ENCODE measurements around the gene ASTL.

The ASTL gene

DNA sequence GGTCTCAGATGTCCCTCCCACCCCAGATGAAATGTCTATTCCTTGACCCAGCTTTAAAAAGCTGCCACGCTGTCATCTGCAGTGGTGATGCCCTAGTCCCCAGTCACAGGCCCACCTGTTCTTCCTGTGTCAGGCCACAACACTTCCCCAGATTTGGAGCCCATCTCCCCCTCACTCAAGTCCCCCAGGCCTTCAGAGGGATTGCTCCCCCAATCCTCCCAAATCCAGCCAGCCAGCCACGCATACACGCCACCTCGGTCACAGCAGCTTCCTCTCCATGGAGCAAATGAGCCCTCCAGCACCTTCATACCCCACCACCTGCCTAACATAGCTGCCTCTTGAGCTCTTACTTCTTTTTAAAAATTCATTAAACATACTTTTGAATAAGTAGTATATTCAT, 7.8 kb downstream of the ASTL start:
- no peak for DNase-seq (ENCODE audit: low read depth)
- TF ChIP-seq, protein P1, sequence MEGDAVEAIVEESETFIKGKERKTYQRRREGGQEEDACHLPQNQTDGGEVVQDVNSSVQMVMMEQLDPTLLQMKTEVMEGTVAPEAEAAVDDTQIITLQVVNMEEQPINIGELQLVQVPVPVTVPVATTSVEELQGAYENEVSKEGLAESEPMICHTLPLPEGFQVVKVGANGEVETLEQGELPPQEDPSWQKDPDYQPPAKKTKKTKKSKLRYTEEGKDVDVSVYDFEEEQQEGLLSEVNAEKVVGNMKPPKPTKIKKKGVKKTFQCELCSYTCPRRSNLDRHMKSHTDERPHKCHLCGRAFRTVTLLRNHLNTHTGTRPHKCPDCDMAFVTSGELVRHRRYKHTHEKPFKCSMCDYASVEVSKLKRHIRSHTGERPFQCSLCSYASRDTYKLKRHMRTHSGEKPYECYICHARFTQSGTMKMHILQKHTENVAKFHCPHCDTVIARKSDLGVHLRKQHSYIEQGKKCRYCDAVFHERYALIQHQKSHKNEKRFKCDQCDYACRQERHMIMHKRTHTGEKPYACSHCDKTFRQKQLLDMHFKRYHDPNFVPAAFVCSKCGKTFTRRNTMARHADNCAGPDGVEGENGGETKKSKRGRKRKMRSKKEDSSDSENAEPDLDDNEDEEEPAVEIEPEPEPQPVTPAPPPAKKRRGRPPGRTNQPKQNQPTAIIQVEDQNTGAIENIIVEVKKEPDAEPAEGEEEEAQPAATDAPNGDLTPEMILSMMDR (IDR thresholded peaks at IDR 0.05; ENCODE audit: control insufficient read depth, insufficient read depth, low read depth, low read length, missing control alignments) = no peak
- H3K4me3 ChIP-seq (ENCODE audit: control insufficient read depth, low read depth, low read length) = no peak overlapping the region

DNA sequence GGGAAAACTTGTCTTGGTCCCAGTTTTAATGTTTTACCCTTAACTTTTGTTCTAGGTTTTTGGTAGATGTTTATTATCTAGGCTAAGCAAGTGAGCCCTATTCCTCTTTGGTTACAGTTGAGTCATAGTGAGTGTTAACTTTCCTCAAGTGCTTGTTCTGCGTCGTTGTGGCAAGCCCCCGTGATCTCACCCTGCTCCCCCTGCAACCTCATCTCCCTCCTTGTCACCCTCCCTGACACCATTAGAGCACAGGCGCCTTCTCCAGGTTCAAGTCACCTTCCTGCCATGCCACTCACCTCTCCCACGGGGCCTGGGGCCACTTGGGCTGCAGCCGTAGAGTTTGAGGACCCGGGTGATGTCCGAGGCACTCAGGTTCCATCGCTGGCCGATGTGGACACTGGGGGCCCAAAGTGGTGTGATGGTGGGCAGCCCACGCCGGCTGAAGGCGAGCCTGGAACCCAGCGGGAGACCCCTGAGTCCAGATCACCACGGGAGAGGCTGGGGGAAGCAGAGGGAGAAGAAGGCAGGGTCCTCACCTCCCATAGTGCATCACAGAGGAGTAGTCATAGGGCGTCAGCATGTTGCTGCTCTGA, 8.7 kb downstream of the ASTL start:
- H3K4me3 ChIP-seq (ENCODE audit: control insufficient read depth, low read depth, low read length) = no peak overlapping the region
- TF ChIP-seq, protein P1 (IDR thresholded peaks at IDR 0.05; ENCODE audit: control insufficient read depth, insufficient read depth, low read depth, low read length, missing control alignments) = no peak
- no peak for DNase-seq (ENCODE audit: low read depth)

DNA sequence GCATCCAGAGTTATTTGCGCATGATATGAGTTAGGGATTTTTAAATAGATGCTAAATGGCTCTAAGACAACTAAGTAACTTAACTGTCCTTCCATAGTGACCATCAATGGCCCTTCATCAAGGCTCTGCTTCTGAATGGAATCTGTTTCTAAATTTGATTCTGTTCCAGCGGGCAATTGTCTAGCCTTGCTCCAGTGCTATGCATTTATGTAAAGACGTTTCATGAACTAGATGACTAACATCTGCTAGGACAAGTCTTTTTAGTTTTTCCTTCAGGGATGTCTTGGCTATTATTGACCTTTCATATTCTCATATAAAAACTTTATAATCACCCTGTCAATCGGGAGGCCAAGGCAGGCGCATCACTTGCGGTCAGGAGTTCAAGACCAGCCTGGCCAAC, 9.8 kb downstream of the ASTL start:
- H3K4me3 ChIP-seq (ENCODE audit: control insufficient read depth, low read depth, low read length) = no peak overlapping the region
- DNase-seq (ENCODE audit: low read depth) = no peak
- TF ChIP-seq, protein P1 (IDR thresholded peaks at IDR 0.05; ENCODE audit: control insufficient read depth, insufficient read depth, low read depth, low read length, missing control alignments) = no peak

DNA sequence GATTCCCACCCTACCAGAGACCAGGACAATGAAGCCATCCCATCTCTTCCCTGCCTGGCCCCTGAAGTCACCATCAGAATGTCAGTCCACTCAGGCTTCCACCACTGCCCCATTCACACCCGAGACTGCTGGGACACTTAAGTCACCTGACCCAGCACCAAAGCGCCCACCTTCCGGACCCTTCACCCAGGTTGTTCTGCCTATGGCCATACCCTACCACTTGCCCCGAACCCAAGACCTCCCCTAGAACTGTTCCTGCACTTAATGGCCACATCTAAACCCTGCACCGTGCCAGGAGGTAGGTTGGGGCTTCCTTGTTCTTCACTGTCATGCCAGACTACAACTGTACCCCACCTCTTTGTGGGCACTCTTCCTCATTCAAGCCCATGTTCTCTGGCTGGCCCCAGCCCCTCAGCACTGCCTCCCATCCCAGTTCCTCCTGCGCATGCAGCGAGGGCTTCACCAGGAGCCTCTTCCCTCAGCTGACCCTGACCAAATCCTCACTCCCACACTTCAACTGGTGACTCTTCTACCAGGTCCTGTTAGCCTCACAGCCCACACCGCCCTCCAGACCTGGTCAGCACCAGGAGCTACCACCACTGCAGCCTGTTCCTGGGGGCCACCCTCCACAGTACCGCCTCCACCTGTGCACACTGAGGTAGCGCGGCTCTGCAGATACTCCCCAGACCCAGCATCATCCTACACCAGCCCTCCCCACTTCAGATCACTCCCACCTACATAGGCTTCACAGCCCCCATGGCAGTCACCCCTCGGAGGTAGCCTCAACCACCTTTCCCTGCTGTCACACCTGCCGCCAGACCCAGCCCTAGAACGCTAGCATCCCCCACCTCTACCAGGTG, 13.7 kb downstream of the ASTL start:
- TF ChIP-seq, protein P1 (IDR thresholded peaks at IDR 0.05; ENCODE audit: control insufficient read depth, insufficient read depth, low read depth, low read length, missing control alignments) = no peak
- no peak for DNase-seq (ENCODE audit: low read depth)
- no peak overlapping the region for H3K4me3 ChIP-seq (ENCODE audit: control insufficient read depth, low read depth, low read length)

DNA sequence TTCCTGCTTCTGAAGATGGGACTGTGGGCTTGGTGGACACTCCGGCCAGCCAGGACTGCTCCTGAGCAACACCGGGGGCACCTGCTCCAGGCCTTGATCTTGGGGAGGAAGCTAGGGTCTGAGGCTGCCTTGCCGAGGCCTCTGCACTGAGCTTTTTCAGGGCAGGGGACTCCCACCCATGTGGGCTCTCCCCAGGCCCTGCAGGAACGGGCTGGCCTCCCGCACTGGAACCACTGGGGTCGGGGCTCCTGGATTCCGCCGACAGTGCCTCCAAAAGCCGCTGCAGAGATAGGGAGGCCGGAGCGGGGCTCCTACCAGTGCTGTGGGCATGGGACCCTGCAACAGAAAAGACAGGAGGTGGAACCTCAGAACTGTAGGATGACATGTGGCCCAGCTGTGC, 14.4 kb downstream of the ASTL start:
- H3K4me3 ChIP-seq (ENCODE audit: control insufficient read depth, low read depth, low read length) = no peak overlapping the region
- no peak for DNase-seq (ENCODE audit: low read depth)
- TF ChIP-seq, protein P1 (IDR thresholded peaks at IDR 0.05; ENCODE audit: control insufficient read depth, insufficient read depth, low read depth, low read length, missing control alignments) = no peak

DNA sequence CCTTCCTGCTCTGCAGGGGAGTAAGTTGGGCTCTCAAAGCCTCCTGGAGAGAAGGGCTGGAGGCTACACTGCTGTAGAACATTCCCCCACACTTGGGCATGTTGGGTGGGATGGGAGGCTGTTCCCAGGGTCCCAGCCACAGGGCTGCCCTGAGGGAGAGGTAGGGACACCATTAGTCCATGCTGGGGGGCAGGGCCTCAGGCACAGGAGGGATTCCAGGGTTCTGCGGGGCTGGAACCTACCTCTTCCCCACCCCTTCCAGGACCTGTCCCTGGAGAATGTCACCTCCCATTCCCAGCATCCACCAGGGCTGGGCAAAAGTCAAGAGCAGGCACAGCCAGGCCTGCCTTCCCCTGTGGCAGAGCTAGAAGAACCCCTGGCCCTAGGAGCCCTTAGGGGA, 15.0 kb downstream of the ASTL start:
- H3K4me3 ChIP-seq (ENCODE audit: control insufficient read depth, low read depth, low read length) = no peak overlapping the region
- TF ChIP-seq, protein P1 (IDR thresholded peaks at IDR 0.05; ENCODE audit: control insufficient read depth, insufficient read depth, low read depth, low read length, missing control alignments) = no peak
- DNase-seq (ENCODE audit: low read depth) = no peak

Measured in AG09309 (cell line).